Retina (tissue), 1 donor: ENCODE measurements around the gene PAPLN.
"Not testable (repeated sequence)": the region's sequence is repeated elsewhere in the genome, so short reads cannot be mapped to it uniquely, and the experiment has no call there.

Experiments
- DNase-seq: peaks from one replicate; pipeline ENCODE4 v3.0.0-alpha.2; 2016

PAPLN gene, protein sequence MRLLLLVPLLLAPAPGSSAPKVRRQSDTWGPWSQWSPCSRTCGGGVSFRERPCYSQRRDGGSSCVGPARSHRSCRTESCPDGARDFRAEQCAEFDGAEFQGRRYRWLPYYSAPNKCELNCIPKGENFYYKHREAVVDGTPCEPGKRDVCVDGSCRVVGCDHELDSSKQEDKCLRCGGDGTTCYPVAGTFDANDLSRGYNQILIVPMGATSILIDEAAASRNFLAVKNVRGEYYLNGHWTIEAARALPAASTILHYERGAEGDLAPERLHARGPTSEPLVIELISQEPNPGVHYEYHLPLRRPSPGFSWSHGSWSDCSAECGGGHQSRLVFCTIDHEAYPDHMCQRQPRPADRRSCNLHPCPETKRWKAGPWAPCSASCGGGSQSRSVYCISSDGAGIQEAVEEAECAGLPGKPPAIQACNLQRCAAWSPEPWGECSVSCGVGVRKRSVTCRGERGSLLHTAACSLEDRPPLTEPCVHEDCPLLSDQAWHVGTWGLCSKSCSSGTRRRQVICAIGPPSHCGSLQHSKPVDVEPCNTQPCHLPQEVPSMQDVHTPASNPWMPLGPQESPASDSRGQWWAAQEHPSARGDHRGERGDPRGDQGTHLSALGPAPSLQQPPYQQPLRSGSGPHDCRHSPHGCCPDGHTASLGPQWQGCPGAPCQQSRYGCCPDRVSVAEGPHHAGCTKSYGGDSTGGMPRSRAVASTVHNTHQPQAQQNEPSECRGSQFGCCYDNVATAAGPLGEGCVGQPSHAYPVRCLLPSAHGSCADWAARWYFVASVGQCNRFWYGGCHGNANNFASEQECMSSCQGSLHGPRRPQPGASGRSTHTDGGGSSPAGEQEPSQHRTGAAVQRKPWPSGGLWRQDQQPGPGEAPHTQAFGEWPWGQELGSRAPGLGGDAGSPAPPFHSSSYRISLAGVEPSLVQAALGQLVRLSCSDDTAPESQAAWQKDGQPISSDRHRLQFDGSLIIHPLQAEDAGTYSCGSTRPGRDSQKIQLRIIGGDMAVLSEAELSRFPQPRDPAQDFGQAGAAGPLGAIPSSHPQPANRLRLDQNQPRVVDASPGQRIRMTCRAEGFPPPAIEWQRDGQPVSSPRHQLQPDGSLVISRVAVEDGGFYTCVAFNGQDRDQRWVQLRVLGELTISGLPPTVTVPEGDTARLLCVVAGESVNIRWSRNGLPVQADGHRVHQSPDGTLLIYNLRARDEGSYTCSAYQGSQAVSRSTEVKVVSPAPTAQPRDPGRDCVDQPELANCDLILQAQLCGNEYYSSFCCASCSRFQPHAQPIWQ

DNA sequence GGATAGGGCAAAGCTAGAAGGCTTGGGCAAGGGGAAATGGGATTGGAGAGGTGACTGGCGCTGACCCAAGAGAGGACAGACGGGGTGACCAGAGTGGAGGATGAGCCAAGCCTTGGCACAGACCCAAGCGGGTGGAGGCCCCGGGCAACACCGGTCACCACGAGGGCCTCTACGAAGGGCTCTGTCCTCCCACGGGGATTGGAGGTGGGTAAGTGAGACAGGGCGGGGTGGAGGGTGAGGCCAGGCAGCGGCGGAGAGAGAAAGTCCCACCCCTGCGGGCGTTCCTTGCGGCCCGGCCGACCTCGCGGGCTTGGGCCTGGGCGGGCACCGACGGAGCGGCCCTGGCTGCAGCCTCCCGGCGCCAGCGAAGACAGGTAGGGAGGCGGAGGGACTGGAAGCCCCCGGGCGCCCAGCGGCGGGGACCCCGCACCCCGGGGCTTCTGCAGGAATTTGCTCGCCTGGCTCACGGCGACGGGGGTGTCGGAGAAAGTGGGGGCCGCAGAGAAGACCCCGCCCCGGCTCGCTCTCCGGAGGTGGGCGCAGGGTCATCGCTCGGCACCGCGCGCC is at the start of gene PAPLN:
Gene PAPLN, plus strand, starts transcription at position 288 of the 567 bp plus-strand sequence. CDS start 2,273 bp downstream, outside the sequence.
- peak; percentile 54 for DNase-seq

- no peak for DNase-seq
These were observed 48.8 kb upstream of the PAPLN start for GRCh38 chr14:73188501-73188911.

GRCh38 chr14:73189651-73190050 is 47.7 kb upstream of the PAPLN start:
- no peak for DNase-seq

- DNase-seq, result no peak
These were observed 45.9 kb upstream of the PAPLN start for GRCh38 chr14:73191441-73191840.

- DNase-seq, result not testable (repeated sequence)
These were observed 43.0 kb upstream of the PAPLN start for GRCh38 chr14:73194306-73194705.

GRCh38 chr14:73198253-73198652 is 39.1 kb upstream of the PAPLN start:
- no peak for DNase-seq

GRCh38 chr14:73203527-73203926 is 33.8 kb upstream of the PAPLN start:
- no peak for DNase-seq

DNA sequence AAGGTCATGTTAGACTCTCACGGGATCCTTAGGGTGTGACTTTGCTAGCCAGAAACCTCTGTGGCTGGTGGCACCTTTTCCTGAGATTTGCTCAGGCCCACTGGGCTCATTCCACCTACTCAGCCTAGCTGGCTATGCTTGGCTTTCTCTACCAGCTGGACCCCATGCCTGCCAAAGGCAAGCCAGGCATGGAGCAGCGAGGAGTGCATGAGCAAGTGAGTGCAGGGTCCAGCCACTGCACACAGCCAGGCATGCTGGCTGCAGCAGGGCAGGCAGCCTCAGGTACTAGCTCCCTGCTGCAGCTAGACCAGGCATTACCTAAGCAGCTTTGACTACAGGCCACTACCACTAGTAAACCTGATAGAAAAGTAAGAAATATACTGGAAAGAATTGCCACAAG is 29.7 kb upstream of the PAPLN start:
- DNase-seq, result no peak

DNA sequence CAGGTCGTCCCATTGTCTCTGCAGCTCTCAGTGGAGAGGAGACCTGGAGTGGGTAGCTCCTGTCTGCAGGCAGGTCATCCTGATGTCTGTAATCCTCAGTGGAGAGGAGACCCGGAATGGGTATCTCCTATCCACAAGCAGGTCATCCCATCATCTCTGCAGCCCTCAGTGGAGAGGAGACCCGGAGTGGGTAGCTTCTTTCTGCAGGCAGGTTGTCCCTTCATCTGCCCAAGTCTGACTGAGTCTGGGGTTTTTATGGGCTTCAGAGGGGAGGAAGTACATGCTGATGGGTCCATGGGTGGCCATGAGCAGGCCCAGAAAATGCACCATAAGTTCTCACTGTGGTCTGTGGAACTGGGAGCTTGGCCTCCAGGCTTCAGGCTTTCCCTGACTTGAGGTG is 28.9 kb upstream of the PAPLN start:
- DNase-seq, result no peak

DNA sequence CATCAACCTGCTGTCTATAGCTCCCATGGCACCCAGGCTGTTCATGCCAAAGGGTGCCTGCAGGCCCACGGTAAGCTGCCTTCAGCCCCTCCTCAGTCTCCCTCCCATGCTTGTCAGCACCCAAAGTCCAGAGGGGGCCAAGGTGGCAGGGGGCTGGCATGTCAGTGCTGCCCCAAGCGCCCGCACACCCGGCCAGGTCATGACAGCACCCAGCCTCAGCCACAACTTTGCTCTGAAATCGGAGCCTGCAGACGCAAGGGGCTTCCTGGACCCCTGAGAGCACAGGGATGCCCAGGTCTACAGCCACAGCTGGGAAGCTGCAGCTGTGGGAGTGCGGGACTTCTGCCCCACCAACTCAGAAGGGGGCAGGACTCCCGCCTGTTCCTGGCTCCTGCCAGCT is 28.5 kb upstream of the PAPLN start:
- no peak for DNase-seq

DNA sequence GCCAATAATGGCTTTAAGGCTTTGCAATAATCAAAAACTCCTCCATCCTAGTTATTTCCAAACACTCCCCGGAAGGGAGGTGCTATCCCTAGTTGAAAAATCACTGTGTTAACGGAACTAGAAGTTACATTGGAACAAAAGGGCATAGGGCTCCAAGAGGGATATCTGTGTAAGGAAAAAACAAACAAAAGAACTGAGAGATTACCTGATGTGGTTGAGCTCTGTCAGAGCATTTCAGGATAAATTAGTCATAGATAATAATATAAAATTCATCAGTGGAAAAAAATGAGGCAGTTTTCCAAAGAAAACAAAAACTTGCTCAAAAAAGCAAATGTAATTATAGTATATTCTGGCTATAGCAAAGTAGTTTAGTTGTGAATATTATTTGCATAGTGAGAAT is 27.4 kb upstream of the PAPLN start:
- DNase-seq, result no peak

DNA sequence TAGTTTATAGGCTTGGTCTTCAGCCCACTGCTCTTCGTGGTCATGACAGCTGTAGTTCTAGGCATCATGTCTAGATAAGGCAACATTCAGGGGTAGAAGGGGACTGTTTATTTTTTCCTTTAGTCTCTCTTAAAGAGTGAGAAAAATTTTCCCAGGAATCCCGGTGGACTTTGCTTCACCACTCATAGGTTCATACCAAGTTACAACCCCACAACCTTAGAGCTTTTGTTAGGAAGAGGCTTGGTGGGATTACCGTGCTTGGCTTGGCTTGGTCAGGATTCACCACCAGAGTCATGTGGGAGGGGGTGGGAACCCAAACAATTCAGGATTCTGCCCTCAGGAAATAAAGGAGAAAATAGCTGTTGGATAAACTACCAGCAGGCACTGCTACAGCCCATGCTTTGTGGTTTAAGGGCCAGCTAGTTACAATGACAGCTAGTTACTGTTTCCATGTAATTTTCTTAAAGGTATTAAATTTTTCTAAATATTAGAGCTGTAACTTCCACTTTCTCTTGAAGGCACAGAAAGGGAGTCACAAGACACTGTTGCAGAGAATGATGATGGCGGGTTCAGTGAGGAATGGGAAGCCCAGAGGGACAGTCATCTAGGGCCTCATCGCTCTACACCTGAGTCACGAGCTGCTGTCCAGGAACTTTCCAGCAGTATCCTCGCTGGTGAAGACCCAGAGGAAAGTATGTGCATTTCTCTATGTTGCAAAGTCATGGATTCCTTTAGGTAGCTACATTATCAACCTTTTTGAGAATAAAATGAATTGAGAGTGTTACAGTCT is 25.9 kb upstream of the PAPLN start:
- no peak for DNase-seq

DNA sequence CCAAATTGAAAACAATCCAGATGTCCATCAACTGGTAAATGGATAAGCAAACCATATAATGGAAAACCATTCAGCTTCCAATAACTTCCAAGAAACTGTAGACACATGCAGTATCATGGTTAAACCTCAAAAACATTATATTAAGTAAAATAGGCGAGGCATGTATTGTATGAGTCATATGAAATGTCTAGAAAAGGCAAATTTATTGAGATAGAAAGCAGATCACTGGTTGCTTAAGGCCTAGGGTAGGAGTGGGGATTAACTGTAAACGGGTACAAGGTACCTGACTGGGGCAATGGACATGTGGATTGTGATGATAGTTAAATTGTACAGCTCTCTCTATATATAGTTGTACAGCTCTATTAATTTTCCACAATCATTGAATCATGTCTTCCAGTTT is 21.3 kb upstream of the PAPLN start:
- DNase-seq, result no peak

GRCh38 chr14:73217411-73217810 is 19.9 kb upstream of the PAPLN start:
- DNase-seq, result no peak

DNA sequence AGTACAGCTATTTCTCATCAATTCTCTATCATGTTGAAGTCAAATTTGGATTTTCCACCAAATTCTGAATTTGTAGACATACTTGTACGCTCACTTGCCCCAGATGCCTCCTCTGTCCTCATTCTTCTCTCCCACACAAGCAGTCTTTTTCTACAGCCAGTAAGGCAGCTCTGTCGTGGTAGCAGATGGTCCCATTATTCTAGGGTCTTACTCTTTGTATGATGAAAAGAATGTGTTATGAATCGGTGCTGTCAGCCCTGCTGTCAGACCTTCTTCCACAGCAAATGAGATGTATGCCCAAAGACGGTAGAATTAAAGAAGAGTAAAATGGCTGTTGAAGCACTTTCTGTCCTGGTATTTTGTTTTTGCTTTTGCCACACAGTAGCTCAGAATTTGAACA is 17.2 kb upstream of the PAPLN start:
- DNase-seq, result no peak

- no peak for DNase-seq
These were observed 16.7 kb upstream of the PAPLN start for GRCh38 chr14:73220634-73221033.

GRCh38 chr14:73221945-73222344 is 15.4 kb upstream of the PAPLN start:
- no peak for DNase-seq

DNA sequence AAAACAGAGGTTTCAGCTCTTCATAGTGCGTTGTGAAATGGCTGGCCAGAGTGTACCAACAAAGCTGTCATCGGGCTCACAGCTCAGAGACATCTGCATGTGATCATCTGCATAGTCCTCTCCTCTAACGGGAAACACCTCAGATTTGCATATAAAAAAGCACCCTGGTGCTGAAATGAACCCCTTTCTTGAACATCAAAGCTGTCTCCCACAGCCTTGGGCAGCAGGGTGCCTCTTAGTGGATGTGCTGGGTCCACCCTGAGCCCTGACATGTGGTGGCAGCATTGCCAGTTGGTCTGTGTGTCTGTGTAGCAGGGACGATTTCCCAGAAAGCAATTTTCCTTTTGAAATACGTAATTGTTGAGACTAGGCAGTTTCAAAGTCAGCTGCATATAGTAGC is 14.3 kb upstream of the PAPLN start:
- no peak for DNase-seq

GRCh38 chr14:73225496-73225895 is 11.8 kb upstream of the PAPLN start:
- DNase-seq, result no peak

- no peak for DNase-seq
These were observed 9.2 kb upstream of the PAPLN start for GRCh38 chr14:73227812-73228781.

DNA sequence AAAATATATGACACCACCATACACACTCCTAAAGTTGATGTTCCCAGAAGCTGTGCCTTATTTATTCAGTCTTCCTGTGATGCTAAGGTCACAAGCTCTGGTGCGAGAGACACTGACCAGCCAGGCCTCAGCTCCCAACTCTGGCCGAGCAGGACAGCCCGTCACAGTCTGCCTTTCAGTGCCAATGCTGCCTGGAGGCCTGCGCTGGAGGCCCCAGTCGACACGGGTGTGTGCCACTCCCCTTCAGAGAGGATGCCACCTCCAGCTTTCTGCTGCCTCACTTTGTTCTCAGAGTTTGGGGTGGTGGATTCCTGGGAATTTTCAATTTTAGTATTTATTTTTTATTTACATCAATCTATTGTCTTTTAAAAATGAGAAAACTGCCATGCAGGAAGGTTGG is 7.3 kb upstream of the PAPLN start:
- DNase-seq, result no peak
